Lower leg skin (tissue), 4 donors: ENCODE data around the gene UBR3. TPM values are rescaled to one million over a fixed set of nuclear protein-coding genes. Genes with fewer than 3 reads are reported as not detected.

Source experiments
- DNase-seq, 2 donors: peaks; one replicate each; pipeline ENCODE4 v3.0.0-alpha.2; 2019; ENCODE audit warnings: low spot score in 2 of 2
- H3K4me3 ChIP-seq: fragments of 200-600 bp; sonication (generic); 2 replicates; pipeline ENCODE4 v1.5.1; 2017; ENCODE audit warnings: mild to moderate bottlenecking, low read depth; ENCODE audit not compliant: poor library complexity, severe bottlenecking
- POLR2A ChIP-seq, 2 donors: fragments of 450-650 bp; IDR thresholded peaks; one replicate each; pipeline ENCODE4 v1.6.1; 2016 to 2017; ENCODE audit warnings: antibody characterized with exemption in 2 of 2, mild to moderate bottlenecking in 1 of 2, moderate library complexity in 1 of 2
- WGBS, 2 donors: methylation state at CpG; one replicate each; pipeline ENCODE4 v1.1.5; 2018; 5-methylcytosine and 5-hydroxymethylcytosine counted together
- intact Hi-C: fragments of 100-400 bp; cut with DNase I; formaldehyde crosslinking; loops from one replicate; pipeline ENCODE4 v1.15.0; 2023; ENCODE audit warnings: low total_unique reads
- total RNA-seq, 4 donors: library from RNA; depleted of rRNA; stranded (reverse); fragments of >200 nt; gene quantifications; one replicate each; pipeline ENCODE4 v1.1.0, GENCODE V29; 2016
- TF ChIP-seq, protein P1 (sequence below), 3 donors: fragments of 450-650 bp; IDR thresholded peaks; one replicate each; pipeline ENCODE4 v1.5.1; 2016; ENCODE audit warnings: antibody characterized with exemption in 3 of 3, mild to moderate bottlenecking in 3 of 3, moderate library complexity in 2 of 3

The UBR3 gene
- total RNA-seq, 4 donors from 2014 or later = 40.8 to 64.7 (median 50.5) TPM

DNA sequence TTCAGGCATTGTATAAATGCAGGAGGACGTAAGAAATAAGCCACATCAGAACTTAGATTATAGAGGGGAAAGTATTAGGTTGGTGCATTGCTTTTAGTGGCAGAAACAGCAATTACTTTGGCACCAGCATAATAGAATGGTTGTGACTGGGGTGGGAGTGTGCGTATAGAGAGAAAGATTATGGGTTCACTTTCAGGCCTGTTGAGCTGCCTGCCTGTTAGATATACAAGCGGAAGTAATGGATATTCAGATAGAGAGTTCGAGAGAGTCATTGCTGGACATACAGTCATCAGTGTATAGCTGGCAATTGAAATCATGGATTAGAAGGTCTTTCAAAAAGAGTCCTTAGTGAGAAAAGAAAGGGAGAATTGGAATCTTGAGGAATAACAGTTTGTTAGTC is 211.5 kb downstream of the UBR3 start:
- H3K4me3 ChIP-seq = no peak overlapping the region
- WGBS, 2 donors = 97 to 98% methylated on average over 4 of the region's 4 CpGs
- intact Hi-C loops = no loop called here
- no peak for DNase-seq
- TF ChIP-seq POLR2A (IDR thresholded peaks at IDR 0.05) = no peak
- TF ChIP-seq, protein P1, sequence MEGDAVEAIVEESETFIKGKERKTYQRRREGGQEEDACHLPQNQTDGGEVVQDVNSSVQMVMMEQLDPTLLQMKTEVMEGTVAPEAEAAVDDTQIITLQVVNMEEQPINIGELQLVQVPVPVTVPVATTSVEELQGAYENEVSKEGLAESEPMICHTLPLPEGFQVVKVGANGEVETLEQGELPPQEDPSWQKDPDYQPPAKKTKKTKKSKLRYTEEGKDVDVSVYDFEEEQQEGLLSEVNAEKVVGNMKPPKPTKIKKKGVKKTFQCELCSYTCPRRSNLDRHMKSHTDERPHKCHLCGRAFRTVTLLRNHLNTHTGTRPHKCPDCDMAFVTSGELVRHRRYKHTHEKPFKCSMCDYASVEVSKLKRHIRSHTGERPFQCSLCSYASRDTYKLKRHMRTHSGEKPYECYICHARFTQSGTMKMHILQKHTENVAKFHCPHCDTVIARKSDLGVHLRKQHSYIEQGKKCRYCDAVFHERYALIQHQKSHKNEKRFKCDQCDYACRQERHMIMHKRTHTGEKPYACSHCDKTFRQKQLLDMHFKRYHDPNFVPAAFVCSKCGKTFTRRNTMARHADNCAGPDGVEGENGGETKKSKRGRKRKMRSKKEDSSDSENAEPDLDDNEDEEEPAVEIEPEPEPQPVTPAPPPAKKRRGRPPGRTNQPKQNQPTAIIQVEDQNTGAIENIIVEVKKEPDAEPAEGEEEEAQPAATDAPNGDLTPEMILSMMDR (IDR thresholded peaks at IDR 0.05) = no peak

DNA sequence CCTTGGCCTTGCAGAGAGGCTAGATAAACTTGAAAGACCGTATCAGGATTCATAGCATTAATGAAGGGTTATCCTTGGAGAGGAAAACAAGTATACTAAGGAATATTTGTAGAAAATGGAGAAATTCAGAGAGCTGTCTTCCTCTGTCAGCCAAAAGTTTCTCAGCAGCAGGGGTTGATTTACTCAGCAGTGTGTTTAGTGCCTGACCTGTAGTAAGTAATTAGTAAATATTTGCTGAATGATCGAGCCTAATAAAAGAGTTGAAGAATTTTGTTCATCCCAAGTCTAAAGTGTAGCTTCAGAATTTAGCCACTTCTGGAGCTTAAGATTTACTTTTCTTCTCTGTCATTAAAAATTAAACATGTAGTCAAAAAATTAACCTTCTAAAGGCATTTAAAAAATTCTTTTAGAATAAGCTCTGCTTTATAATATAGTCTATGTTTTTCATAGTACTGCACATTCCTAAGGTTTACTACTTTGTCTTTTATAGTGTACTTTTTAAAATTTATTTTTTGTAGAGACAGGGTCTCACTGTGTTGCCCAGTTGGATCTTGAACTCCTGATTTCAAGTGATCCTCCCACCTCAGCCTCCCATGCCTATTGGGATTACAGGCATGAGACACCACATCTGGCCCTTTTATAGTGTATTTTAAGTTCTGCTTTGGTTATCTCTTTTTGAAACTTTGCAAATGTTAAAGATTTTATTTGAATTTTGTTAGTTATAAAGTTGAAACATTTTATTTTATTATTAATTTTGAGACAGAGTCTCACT is 212.3 kb downstream of the UBR3 start:
- no peak overlapping the region for H3K4me3 ChIP-seq
- DNase-seq = no peak
- WGBS, 2 donors = 80 to 85% methylated on average over 2 of the region's 2 CpGs
- TF ChIP-seq POLR2A (IDR thresholded peaks at IDR 0.05) = no peak
- TF ChIP-seq, protein P1 (IDR thresholded peaks at IDR 0.05) = no peak
- intact Hi-C loops = no loop called here

DNA sequence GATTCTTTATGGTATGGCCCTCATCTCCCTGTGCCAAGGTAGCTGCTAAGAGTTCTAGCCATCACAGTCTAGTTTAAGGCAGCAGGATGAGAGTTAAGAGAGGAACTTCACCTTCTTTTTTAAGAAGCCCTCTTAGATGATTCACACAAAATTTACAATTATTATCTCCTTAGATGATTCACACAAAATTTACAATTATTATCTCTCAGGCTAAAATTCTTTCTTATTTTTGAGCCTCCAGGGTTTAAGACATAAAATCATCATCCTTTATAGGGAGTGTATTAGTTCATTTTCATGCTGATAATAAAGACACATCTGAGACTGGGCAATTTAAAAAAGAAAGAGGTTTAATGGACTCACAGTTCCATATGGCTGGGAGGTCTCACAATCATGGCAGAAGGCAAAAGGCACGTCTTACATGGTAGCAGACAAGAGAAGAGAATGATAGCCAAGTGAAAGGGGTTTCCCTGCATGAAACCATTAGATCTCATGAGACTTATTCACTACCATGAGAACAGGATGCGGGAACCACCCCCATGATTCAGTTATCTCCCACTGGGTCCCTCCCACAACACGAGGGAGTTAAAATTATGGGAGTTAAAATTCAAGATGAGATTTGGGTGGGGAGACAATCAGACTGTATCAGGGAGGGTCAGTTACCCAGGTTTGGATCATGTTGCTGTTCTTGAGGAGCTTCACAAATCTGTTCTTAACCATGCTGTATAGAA is 217.7 kb downstream of the UBR3 start:
- no peak overlapping the region for H3K4me3 ChIP-seq
- intact Hi-C loops = no loop called here
- no peak for DNase-seq
- TF ChIP-seq POLR2A (IDR thresholded peaks at IDR 0.05) = no peak
- TF ChIP-seq, protein P1 (IDR thresholded peaks at IDR 0.05) = no peak
- WGBS, 2 donors = 74 to 85% methylated on average over 3 of the region's 3 CpGs

DNA sequence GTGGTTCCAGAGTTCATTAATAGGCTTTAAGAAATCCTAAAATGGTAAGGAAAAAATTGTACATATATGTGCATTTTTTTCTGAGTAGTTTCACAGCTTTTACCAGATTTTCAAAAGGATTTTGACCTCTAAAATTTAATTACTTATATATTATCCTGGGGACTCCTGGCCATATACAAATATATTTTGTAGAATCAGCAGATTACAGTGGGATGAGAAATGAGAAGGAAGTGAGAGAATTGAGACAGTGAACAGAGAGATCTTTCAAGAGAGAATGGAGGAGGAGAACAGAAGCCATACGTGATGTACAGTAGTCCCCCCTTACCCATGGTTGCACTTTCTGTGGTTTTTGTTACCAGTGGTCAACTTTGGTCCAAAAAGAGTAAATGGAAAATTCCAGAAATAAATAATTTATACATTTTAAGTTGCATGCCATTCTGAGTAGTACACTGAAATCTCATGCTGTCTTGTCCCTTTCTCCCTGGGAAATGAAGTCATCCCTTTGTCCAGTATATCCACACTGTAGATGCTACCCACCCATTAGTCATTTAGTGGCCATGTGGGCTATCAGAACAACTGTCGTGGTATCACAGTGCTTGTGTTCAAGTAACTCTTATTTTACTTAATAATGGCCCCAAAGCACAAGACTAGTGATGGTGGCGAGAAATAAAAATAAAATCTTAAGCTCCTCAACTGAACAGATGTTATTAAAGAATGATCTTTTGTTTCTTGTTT is 220.2 kb downstream of the UBR3 start:
- 93 to 94% methylated on average over 3 of the region's 3 CpGs for WGBS, 2 donors
- intact Hi-C loops = no loop called here

DNA sequence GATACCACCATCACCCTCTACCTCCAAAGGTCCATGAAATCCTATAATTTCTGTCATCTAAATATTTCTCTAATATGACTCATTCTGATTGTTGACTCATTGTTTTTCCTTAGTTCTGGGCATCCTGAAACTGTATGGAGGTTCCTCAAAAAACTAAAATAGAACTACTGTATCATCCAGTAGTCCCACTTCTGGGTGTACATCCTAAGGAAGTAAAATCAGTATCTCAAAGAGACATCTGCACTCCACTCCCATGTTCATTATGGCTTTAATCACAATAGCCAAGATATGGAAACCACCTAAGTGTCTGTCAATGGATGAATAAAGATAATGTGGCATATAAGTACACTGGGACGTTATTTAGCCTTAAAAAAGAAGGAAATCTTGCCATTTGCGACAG is 224.9 kb downstream of the UBR3 start:
- TF ChIP-seq POLR2A (IDR thresholded peaks at IDR 0.05) = no peak
- TF ChIP-seq, protein P1 (IDR thresholded peaks at IDR 0.05) = no peak
- WGBS, 2 donors = 89 to 92% methylated on average over 2 of the region's 2 CpGs
- H3K4me3 ChIP-seq = no peak overlapping the region
- intact Hi-C loops = no loop called here
- no peak for DNase-seq

More for the DNA sequence above, 220.2 kb downstream of the UBR3 start:
- DNase-seq = no peak
- H3K4me3 ChIP-seq = no peak overlapping the region
- TF ChIP-seq, protein P1 (IDR thresholded peaks at IDR 0.05) = no peak
- TF ChIP-seq POLR2A (IDR thresholded peaks at IDR 0.05) = no peak
